ENCODE measurements around the gene TRIM41.
"Not testable (repeated sequence)": the region's sequence is repeated elsewhere in the genome, so short reads cannot be mapped to it uniquely, and the experiment has no call there.

Gene TRIM41

GRCh38 chr5:181212080-181212479 is 11.0 kb upstream of the TRIM41 start:
- no peak for DNase-seq

DNA sequence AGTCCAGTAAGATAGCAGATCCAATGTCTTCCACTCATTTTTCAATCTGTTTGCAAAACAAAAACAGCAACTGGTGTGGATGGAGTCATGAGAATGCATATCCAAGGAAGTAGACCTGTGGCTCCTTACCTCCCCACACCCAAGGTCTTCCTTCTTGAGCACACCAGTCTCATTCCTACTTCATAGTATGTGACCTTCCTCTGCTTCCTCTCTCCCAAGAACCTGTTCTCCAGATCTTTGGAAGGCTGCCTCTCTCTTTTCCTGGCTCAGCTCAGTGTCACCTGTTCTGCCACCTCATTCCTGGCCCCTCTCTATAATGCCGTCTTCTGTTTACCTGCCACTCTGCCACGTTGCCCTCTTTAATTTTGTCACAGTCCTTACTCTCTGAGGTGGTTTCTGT is 10.1 kb upstream of the TRIM41 start:
- DNase-seq, result no peak

DNA sequence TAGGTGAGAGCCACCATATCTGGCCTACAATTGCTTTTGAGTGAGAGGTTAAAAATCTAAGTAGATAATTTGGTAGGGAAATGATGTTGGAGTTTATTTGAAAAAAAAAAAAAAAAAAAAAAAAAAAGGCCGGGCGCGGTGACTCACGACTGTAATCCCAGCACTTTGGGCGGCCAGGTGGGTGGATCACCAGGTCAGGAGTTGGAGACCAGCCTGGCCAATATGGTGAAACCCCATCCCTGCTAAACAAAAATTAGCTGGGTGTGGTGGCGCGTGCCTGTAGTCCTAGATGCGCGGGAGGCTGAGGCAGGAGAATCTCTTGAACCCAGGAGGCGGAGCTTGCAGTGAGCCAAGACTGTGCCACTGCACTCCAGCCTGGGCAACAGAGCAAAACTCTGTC is 8.8 kb upstream of the TRIM41 start:
- not testable (repeated sequence) for DNase-seq

DNA sequence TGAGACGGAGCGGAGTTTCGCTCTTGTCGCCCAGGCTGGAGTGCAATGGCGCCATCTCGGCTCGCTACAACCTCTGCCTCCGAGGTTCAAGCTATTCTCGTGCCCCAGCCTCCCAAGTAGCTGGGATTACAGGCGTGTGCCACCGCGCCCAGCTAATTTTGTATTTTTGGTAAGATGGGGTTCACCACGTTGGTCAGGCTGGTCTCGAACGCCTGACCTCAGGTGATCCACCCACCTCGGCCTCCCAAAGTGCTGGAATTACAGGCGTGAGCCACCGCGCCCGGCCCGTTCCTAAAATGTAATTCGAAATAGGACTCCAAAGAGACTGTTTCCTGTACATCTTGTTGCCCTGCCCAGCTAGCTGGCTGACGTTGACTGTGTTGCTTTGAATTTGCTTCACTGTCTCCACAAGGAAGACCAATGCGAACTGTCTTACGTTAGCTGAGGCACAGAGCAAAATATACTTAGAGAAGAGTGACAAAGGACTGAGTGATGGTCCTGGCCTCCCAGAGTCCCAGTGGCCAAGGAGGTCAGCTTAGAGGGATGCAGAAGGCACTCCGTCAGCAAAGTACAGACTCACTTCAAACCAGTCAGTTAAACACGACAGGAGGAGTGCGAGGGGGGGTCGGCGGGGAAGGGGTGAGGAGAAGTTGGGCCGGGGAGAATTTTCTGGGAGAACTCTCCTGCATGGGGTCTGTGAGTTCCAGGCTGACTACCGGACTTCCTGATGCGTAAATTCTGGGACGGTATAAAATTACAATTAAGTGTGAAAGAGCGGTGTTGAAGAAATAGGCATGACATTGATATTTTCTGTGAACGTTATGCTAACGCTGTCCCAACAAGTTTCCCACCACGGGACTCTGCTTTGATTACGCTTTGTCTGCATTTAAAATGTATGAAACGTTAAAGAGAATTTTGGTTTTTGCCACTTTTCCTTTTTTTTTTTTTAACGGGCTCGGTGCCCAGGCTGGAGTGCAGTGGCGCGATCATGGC is 6.8 kb upstream of the TRIM41 start:
- no peak for DNase-seq

DNA sequence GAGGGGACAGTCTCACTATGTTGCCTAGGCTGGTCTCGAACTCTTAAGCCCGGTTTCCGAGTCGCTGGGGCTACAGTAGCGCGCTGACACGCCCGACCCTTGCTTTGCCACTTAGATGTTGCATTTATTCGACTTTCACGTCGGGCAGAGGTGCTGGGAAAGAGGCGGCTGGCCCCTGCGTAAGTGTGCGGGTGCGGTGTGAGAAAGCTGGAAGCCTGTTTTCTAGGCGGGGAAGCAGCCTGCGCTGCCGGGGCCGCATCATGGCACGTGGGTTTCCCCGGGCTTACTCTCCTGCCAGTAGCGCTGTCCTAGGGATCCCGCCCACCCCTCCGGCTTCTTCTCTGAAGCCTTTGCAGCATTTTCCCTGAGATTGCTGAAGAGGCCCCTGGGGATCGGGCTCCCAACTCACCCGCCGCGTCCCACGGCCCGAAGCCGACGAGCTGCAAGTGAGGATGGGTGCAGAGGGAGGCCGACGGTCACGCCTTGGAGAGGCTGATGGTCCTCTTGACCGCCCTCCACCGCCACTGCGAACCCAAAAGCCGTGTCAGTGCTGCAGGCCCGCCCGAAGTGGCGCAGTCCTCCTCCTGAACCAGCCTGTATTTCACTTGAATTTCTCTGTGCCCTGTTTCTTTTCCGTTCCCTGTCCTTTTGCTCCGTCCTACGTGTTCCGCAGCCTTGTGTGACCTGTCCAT is 5.8 kb upstream of the TRIM41 start:
- DNase-seq, result no peak

- DNase-seq, result no peak
Measured at GRCh38 chr5:181217803-181218062, 5.3 kb upstream of the TRIM41 start.

- no peak for DNase-seq
Measured at GRCh38 chr5:181218795-181219124, 4.3 kb upstream of the TRIM41 start.

DNA sequence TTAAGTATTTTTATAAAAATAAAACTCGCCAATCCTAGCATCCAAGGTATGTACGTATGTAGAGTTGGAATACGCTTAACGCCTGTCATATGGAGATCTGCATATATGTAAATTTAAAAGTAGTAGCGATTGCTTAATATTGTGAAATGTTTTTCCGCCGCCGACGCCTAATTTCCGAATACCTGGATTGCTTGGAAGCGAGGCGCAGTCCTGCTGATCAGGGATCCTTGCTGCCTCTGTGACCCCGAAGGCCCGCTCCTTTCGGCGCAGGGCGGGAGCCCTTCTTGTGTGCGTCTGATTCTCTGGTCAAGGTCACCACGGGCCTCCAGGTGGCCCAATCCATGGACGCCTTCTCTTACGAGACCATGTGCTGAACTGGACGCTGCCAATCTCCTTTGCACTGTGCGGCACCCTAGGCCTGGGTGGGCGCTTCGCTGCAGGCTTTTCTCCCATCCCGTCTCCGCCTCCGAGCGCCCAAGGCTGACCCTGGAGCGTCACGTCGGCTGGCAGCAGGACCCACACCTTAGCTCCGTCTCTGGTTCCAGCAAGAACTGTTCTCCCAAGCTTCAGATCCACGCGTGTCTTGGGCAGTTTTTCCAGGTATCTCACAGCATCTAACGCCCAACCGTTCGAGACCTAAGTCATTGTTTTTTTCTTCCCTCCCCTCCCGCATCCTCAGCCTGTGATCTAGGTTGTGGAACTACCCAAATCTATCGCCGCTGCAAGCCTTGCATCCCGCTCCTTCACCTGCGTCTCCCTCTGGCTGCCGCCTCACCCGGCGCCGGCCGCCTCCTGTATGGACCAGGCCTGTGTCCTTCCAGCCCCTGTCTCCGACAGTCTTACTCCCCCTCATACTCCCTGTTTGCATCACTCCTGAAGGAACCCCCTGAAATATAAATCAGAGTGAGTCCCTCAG is 3.6 kb upstream of the TRIM41 start:
- no peak for DNase-seq

DNA sequence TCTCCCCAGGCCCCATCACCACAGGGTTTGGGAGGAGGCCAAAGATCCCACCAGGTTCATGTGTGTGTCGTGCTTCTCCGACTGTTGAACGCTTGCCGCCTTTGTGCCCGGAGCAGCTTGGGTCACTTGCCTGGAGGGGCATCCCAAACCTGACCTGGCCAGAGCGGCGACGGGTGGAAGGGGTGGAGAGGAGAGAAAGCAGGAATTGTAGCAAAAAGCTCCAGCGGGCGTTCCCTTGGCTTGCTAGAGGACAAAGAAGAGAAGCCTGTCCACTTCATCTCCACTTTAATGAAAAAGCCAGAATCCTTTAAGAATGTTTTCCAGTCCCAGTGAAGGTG is 2.9 kb upstream of the TRIM41 start:
- DNase-seq, result no peak

GRCh38 chr5:181221105-181221791 is 1.8 kb upstream of the TRIM41 start:
- DNase-seq, result no peak

- no peak for DNase-seq
Measured at GRCh38 chr5:181221792-181222629, 1.1 kb upstream of the TRIM41 start.

DNA sequence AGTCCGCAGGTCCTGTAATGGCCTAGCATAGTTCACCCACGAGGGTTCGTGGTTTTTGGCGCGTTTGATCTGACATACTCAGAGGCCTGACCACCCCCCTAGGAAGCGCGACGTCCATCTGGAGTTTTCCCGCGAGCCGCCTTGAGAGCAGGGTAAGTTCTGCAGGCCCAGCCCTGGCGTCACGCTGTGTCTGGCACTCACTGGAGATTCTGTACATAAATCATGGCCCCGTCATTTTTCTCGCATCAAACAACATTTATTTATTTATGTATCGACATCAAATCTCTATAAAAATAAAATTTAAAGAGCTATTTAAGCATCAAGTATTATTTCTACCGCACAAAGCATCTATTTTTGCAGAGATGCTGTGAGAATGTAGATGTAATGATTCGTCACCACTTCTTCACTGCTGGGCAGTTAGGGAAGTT is 437 bp upstream of the TRIM41 start:
- DNase-seq, result no peak

GRCh38 chr5:181223729-181224389 is 778 bp downstream of the TRIM41 start:
- no peak for DNase-seq

DNA sequence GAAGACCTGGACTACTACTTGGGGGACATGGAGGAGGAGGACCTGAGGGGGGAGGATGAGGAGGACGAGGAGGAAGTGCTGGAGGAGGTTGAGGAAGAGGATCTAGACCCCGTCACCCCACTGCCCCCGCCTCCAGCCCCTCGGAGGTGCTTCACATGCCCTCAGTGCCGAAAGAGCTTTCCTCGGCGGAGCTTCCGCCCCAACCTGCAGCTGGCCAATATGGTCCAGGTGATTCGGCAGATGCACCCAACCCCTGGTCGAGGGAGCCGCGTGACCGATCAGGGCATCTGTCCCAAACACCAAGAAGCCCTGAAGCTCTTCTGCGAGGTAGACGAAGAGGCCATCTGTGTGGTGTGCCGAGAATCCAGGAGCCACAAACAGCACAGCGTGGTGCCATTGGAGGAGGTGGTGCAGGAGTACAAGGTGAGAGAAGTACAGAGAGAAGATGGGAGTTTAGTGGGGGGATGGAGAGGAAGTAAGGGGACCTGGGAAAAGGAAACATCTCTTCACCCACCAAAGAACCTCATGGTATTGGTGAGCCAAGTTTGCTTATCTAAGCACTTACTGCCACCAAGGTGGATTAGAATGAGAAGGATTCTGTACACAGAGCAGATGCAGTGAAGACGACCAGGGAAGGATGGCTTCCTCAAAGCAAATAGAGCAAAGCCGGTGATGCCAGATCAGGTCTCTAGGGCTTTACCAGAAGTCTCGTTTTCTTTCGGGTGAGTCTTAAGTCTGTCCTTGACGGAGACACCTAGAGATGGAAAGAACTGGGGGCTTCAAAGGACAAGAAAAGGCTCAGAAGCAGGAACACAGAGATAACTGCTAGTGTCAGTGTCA is 1.5 kb downstream of the TRIM41 start:
- no peak for DNase-seq

GRCh38 chr5:181229996-181230395 is 6.9 kb downstream of the TRIM41 start:
- no peak for DNase-seq

- no peak for DNase-seq
Measured at GRCh38 chr5:181230551-181230950, 7.5 kb downstream of the TRIM41 start.

DNA sequence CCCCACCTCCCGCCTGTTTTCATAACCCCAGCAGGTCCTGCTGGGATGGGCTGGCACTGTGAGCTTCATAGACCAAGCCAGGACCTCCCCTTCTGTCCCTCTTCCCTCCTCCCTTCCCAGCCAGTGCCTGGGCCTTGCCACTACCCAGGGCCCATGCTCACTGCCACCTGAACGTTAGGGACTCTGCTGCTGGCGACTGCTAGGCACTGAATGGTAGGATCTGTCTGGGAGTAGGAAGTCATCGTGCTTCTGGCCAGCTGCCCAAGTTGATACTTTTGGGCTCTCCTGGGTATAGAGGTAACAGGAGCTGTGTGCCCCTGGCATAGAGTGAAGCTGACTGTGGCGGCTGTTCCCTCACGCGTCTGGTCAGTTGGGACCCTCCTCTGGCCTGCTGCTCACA is 8.4 kb downstream of the TRIM41 start:
- no peak for DNase-seq

DNA sequence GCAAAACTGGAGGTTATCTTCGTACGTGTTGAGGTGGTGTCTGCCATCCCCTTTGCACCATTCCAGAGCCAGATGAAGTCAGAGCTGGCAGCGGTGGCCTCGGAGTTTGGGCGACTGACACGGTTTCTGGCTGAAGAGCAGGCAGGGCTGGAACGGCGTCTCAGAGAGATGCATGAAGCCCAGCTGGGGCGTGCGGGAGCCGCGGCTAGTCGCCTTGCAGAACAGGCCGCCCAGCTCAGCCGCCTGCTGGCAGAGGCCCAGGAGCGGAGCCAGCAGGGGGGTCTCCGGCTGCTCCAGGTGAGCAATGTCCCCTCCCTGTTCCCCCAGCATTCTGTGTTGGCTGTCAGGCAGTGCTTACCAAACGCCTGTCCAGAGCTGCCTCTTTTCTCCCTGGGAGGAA is 9.5 kb downstream of the TRIM41 start:
- no peak for DNase-seq

DNA sequence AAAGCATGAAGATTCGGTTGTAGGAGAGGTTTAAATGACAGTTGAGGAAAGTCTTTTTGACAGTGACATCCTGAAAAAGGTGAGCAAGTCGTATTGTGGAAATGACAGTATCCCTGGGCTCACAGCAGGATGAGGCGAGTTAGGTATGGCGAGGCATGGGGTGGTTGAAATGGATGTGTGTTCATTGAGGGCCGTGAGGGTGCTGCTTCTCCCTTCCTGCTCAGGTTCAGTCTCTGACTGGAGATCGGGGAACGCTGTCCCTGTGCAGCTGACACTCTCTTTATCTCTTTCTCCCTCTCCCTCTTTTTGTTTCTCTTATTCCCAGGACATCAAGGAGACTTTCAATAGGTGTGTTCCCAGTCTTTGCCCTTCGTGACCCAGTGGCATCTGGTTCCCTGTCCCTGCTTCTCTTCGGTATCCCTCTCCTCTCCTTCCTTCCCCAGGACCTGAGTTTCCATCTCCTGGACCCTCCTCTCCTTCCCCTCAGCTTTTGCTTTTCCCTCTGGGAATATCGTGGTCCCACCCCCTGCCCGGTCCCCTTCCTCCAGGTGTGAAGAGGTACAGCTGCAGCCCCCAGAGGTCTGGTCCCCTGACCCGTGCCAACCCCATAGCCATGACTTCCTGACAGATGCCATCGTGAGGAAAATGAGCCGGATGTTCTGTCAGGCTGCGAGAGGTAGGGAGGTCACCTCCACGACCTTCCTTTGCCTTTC is 10.2 kb downstream of the TRIM41 start:
- DNase-seq, result no peak

All from COR-L47 (cell line).